Activated gamma-delta T cell treated with Interleukin-2 at 50 U/mL for 16 hours (primary cell): ENCODE results near the gene DNAH17.
"Not testable (repeated sequence)": the region's sequence is repeated elsewhere in the genome, so short reads cannot be mapped to it uniquely, and the experiment has no call there.

Experiments used
- DNase-seq: peaks from one replicate; pipeline ENCODE4 v3.0.0-alpha.2; 2020

Gene DNAH17

GRCh38 chr17:78472035-78472905 is 104.9 kb downstream of the DNAH17 start:
- no peak for DNase-seq

- no peak for DNase-seq
Measured at GRCh38 chr17:78471635-78472034, 105.6 kb downstream of the DNAH17 start.

GRCh38 chr17:78469443-78469842 is 107.8 kb downstream of the DNAH17 start:
- no peak for DNase-seq

GRCh38 chr17:78468366-78468765 is 108.8 kb downstream of the DNAH17 start:
- no peak for DNase-seq

GRCh38 chr17:78466786-78467715 is 110.1 kb downstream of the DNAH17 start:
- DNase-seq, result no peak

- not testable (repeated sequence) for DNase-seq
Measured at GRCh38 chr17:78466109-78466785, 110.9 kb downstream of the DNAH17 start.

- no peak for DNase-seq
Measured at GRCh38 chr17:78462148-78462547, 115.0 kb downstream of the DNAH17 start.

- no peak for DNase-seq
Measured at GRCh38 chr17:78461799-78462053, 115.5 kb downstream of the DNAH17 start.

GRCh38 chr17:78460951-78461798 is 116.0 kb downstream of the DNAH17 start:
- no peak for DNase-seq

- no peak for DNase-seq
Measured at GRCh38 chr17:78460176-78460675, 117.0 kb downstream of the DNAH17 start.

GRCh38 chr17:78459696-78460095 is 117.5 kb downstream of the DNAH17 start:
- no peak for DNase-seq

- DNase-seq, result no peak
Measured at GRCh38 chr17:78458736-78459335, 118.4 kb downstream of the DNAH17 start.

GRCh38 chr17:78458091-78458490 is 119.1 kb downstream of the DNAH17 start:
- no peak for DNase-seq

- DNase-seq, result no peak
Measured at GRCh38 chr17:78454346-78454745, 122.8 kb downstream of the DNAH17 start.

- no peak for DNase-seq
Measured at GRCh38 chr17:78451753-78452152, 125.4 kb downstream of the DNAH17 start.

- DNase-seq, result no peak
Measured at GRCh38 chr17:78450696-78451345, 126.4 kb downstream of the DNAH17 start.

GRCh38 chr17:78449983-78450595 is 127.1 kb downstream of the DNAH17 start:
- no peak for DNase-seq

GRCh38 chr17:78448356-78448993 is 128.7 kb downstream of the DNAH17 start:
- DNase-seq, result no peak

- DNase-seq, result no peak
Measured at GRCh38 chr17:78446833-78447232, 130.4 kb downstream of the DNAH17 start.

- no peak for DNase-seq
Measured at GRCh38 chr17:78444392-78444791, 132.8 kb downstream of the DNAH17 start.
